HT1080 (cell line): Measurements from ENCODE around the gene UBL4A. TPM values are rescaled to one million over a fixed set of nuclear protein-coding genes. Genes with fewer than 3 reads are reported as not detected.

Experiments used
- DNase-seq: peaks from one replicate; pipeline ENCODE4 v3.0.0-alpha.2; 2015; ENCODE audit warnings: low read depth
- polyA plus RNA-seq, 2 experiments: library from polyadenylated mRNA; depleted of rRNA; stranded (reverse); fragments of >200 nt; gene quantifications; 2 replicates each; pipeline ENCODE4 v1.2.3, GENCODE V29; 2015
- total RNA-seq: library from RNA; depleted of rRNA; stranded (reverse); fragments of >200 nt; shearing (Covaris generic); gene quantifications from 2 replicates; pipeline ENCODE4 v1.2.3, GENCODE V29; 2014; rRNA removed

The UBL4A gene
- total RNA-seq = 54.5 and 61.7 TPM in 2 replicates
- polyA plus RNA-seq (2015; cell fraction: cytosol; rRNA removed) = 34.7 and 44.0 TPM in 2 replicates
- 17.0 and 25.5 TPM in 2 replicates for polyA plus RNA-seq (2015; cell fraction: nucleus; rRNA removed)

- no peak for DNase-seq
Observed at GRCh38 chrX:154486396-154487207, at the start of gene UBL4A. UBL4A (minus strand) TSS chrX:154486615; CDS start chrX:154486584, 31 bp downstream.

GRCh38 chrX:154535892-154536291 lies 49.5 kb upstream of the UBL4A start:
- no peak for DNase-seq

DNA sequence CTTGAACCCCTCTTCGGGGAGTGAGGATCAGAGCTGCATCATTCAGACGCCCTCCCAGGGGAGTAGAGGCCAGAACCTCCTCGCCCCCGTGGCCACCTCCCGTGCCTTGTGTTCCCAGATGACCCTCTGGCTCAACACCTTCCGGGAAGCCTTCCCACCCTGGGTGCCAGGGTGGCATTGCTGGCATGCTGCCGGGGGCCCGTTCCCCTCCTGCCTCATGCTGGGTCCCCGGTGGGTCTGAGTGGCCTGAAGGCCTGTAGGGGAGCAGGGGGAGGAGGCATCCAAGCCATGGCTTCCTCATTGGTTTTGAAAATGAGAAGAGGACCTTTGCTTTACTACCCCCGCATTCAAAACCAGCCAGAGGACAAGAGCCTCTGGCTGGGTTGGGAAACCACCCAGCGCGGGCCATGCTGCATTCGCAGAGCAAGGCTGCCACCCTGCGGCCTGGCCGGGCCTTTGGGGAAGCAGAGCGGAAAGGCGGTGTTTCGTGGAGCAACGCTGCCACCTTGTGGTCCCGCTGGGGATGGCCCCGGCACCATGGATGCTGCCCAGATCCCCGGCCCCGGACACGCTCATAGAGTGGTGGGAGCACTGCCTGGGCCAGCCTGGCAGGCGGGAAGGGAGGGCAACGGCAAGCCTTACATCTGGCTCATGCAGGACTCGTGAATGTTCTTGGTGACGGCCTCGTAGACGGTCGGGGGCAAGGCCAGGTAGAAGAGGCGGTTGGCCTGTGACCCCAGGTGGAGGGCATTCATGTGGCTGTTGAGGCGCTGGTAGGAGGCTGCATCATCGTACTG lies 48.3 kb upstream of the UBL4A start:
- peak; percentile 68 for DNase-seq

GRCh38 chrX:154532690-154533089 lies 46.3 kb upstream of the UBL4A start:
- no peak for DNase-seq

DNA sequence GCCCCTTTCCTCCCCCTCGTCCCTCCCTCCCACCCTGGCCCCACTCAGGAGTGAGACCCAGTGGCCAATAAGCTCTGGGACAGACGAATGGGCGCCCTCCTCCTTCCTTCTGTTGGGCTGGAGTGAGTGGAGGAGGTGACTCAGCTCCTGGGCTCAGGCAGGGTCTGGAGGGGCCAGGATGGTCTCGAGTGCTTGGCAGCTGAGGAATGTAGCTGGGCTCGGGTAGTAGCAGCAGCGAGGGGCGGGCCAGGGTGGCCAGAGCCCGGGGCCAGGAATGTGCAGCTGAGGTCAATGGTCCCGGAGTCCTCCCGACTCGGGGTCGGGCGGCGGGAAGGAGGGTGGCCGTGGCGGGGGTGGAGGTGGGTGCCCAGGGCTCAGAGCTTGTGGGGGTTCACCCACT lies 45.2 kb upstream of the UBL4A start:
- DNase-seq = peak; percentile 31

DNA sequence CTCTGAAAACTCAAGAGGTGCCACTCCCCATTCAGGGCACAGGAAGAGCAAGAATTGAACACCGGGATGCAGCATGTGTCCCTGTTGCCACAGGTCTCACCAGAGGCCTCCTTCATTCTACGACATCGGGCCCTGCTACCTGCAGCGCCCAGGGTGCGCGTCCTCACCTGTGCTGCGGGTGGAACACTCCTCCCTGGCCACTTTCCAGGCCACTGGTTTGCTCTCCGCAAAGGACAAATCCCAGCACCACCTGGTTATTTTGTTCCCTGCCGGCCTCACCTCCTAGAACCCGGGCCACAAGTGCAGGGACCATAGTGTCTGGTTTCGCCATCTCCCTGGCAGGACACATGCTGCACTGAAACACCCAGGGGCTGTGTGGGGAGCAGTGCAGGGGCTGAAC lies 43.9 kb upstream of the UBL4A start:
- no peak for DNase-seq

GRCh38 chrX:154529206-154529612 lies 42.8 kb upstream of the UBL4A start:
- DNase-seq = no peak

GRCh38 chrX:154526901-154527675 lies 40.7 kb upstream of the UBL4A start:
- peak; percentile 76 for DNase-seq

- DNase-seq = no peak
Observed at GRCh38 chrX:154525606-154526490, 39.4 kb upstream of the UBL4A start.

GRCh38 chrX:154519389-154519788 lies 33.0 kb upstream of the UBL4A start:
- no peak for DNase-seq

DNA sequence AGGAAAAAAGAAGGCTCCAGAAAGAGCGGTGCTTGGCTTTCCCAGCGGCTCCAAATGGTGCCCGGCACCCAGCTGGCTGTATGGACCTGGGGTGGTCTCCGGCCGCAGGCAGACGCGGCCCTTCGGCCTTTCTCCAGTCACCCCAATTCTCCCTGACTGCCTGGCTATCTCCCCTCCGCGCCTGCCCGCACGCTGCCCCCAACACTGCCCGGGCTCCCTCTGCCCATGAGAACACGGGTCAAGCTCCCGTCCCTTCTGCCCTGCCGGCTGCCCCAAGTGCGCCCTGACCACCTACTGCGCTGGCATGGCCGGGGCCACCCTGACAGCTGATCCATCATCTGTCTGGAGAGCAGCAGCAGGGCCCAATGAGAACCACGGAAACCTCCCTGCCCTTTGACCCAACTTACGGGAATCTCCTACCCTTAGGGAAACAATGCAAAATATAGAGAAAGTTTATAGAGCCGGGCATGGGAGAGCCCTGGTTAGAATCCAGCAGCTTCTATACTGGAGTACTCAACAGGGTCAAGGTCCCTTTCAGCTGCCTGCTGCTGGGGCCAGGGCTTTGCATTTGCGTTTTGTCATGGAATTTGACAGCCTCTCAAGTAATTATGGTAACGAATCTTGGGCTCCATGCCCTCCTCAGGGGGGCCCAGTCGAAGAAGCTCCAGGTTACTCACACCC lies 30.8 kb upstream of the UBL4A start:
- no peak for DNase-seq

DNA sequence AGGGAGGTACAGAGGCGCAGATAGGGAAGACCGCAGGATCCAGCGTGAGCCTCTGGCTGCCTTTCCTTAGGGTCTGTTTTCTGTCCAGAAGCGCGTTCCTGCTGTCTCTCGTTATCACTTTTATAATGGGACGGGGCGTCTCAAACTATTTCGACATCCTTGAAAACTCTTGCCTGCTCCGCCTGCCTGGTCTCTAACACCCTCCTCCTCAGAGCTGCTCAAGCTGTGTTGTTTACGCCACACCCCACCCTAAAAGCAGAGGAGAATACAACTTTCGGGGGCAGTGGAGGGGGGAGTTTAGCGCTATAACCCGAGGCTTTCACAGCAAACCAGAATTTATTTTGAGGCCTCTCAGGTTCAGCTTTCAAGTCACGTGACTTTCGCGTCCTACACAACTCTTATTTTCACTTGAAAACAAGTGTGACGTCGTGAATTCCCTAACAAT lies 30.3 kb upstream of the UBL4A start:
- no peak for DNase-seq

DNA sequence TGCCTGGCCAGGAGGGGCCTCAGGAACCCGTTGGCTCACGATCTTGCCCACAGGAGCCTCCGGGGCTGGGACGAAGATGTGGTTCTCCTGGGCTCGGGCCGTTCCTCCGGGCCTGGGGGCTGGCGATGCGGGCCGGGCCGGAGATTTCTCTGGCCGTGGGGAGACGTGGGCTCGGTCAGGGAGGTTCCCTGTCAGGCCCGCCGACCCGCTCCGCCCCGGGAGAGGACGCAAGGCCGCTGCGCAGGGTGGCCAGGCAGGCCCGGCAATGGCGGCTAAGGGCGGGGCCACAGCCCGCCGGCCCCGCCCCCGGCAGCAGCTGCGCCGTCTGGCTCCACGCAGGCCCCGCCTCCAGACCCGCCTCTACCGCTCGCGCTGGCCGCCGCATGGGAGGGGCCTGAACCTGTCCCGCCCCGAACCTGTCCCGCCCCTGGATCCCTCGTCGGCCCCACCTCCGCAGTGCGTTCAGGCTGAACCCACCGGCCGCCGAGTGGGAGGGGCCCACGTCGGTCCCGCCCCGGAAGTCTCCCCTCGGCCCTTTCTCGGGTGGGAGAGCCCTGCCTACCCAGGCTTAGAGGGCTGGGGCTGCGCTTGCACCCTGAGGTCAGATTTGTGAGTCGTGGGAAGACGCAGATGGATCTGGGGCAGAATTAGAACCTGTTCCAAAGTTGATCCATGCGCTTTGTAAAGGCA lies 29.7 kb upstream of the UBL4A start, which contains the start of gene FAM3A:
TSS of gene FAM3A (minus strand) at position 267 of the 690 bp plus-strand sequence. CDS start 460 bp downstream, outside the sequence.
- DNase-seq = peak; percentile 78

- no peak for DNase-seq
Observed at GRCh38 chrX:154515090-154515965, 28.9 kb upstream of the UBL4A start.

GRCh38 chrX:154513716-154514115 lies 27.3 kb upstream of the UBL4A start:
- no peak for DNase-seq

DNA sequence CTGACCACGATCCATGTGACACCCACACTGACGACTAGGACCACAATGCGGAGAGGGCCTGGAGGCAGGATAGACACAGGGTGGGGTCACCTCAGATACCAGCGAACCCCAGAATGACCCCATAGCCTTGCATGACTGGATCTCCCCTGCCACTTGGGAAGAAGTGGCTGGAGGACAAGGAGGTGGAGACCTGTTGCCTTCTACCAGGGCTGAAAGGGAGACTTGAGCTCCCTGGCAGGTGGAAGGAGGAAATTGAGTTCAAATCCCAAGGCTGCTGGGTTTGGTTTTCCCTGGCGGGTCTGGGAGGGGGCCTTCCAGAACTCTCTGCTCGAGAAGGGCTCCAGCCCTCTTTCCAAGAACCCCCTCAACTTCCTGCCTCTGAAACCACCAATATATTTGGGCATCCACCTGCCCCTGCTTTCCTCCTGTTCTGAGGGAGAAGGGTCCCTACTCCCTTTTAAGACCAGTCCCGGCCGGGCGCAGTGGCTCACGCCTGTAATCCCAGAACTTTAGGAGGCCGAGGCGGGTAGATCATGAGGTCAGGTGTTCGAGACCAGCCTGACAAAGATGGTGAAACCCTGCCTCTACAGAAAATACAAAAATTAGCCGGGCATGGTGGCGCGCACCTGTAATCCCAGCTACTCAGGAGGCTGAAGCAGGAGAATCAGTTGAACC lies 26.6 kb upstream of the UBL4A start:
- no peak for DNase-seq

DNA sequence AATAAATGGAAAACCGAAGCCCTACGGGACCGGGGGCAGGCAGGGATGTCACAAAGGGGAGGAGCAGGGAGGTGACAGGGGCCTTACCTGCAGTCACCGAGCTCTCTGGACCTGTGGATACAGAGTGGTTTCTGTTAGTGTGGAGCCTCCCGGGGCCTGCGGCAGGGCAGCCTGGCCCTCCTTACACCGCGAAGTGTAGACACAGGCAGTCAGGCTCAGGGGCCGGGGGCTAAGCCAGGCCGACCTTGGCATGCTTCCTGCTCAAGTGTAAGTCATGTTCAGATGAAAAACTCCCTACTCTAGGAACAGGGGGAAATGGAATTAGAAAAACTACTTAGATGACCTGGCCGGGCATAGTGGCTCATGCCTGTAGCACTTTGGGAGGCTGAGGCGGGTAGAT lies 25.3 kb upstream of the UBL4A start:
- no peak for DNase-seq
